Measurements from ENCODE around the gene GATAD2A. TPM values are rescaled to one million over a fixed set of nuclear protein-coding genes. Genes with fewer than 3 reads are reported as not detected.

Gene GATAD2A
- total RNA-seq, 1 donor from 2014 or later: 7.7 TPM

GRCh38 chr19:19553670-19554069, 148.2 kb downstream of the GATAD2A start:
- DNase-seq (ENCODE audit: low spot score in 2 of 2) (no peak), FAIRE-seq (no peak)

GRCh38 chr19:19554074-19555023, 148.9 kb downstream of the GATAD2A start:
- DNase-seq (ENCODE audit: low spot score in 2 of 2) (peak; percentile 26 to 63), FAIRE-seq (no peak)

GRCh38 chr19:19558055-19558454, 152.6 kb downstream of the GATAD2A start:
- no peak for FAIRE-seq
- no peak for DNase-seq (ENCODE audit: low spot score in 2 of 2)

Small RNA genes within 50 kb of the gene (small RNA-seq; reads per million reads assigned to genes)
- gene MIR640: not detected

Other genes starting within 250 kb of the GATAD2A start
- not detected for gene MEF2B, start 235.4 kb upstream of the GATAD2A start, total RNA-seq
- 28.1 TPM for gene BORCS8, start 213.5 kb upstream of the GATAD2A start, total RNA-seq
- 18.3 TPM for gene RFXANK, start 213.4 kb upstream of the GATAD2A start, total RNA-seq
- 9.0 TPM for gene NR2C2AP, start 202.3 kb upstream of the GATAD2A start, total RNA-seq
- 162 TPM for gene NCAN, start 193.7 kb upstream of the GATAD2A start, total RNA-seq
- 0.41 TPM for gene TM6SF2, start 132.4 kb upstream of the GATAD2A start, total RNA-seq
- gene SUGP1, start 85.2 kb upstream of the GATAD2A start, total RNA-seq: 22.8 TPM
- gene MAU2, start 84.8 kb upstream of the GATAD2A start, total RNA-seq: 20.8 TPM
- gene TSSK6, start 109.9 kb downstream of the GATAD2A start, total RNA-seq: 2.4 TPM
- gene NDUFA13, start 110.5 kb downstream of the GATAD2A start, total RNA-seq: 86.8 TPM
- gene YJEFN3, start 123.2 kb downstream of the GATAD2A start, total RNA-seq: 5.7 TPM
- 0.82 TPM for gene CILP2, start 132.6 kb downstream of the GATAD2A start, total RNA-seq
- gene PBX4, start 213.0 kb downstream of the GATAD2A start, total RNA-seq: 11.4 TPM
- gene LPAR2, start 222.5 kb downstream of the GATAD2A start, total RNA-seq: 14.7 TPM
- gene GMIP, start 238.0 kb downstream of the GATAD2A start, total RNA-seq: 15.1 TPM

Data from frontal cortex (tissue), 4 donors.